ENCODE measurements around the gene CAPN9. TPM values are rescaled to one million over a fixed set of nuclear protein-coding genes. Genes with fewer than 3 reads are reported as not detected.

The CAPN9 gene
- total and polyA plus RNA-seq, 2 experiments from 2014 or later = 0.98 to 3.7 TPM

DNA sequence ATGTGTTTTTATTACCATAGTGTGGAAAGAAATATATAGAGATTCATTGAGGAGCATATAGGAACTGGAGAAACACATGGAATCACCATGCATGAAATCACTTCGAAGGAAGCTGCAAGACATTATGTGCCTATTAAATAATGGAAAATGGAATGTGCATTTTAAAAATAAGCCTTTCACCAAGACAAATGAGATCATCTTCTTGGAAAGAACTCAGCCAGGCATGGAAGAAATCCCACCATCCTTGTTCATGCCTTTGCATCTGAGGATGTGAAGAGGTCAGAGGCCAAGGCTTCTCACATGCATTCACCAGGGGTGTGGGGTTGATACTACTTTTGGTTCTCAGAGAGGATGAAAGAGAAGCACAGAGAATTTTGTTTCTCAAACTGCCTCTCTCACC lies 71.2 kb downstream of the CAPN9 start:
- DNase-seq (ENCODE audit: low spot score) = no peak
- TF ChIP-seq, protein P1, sequence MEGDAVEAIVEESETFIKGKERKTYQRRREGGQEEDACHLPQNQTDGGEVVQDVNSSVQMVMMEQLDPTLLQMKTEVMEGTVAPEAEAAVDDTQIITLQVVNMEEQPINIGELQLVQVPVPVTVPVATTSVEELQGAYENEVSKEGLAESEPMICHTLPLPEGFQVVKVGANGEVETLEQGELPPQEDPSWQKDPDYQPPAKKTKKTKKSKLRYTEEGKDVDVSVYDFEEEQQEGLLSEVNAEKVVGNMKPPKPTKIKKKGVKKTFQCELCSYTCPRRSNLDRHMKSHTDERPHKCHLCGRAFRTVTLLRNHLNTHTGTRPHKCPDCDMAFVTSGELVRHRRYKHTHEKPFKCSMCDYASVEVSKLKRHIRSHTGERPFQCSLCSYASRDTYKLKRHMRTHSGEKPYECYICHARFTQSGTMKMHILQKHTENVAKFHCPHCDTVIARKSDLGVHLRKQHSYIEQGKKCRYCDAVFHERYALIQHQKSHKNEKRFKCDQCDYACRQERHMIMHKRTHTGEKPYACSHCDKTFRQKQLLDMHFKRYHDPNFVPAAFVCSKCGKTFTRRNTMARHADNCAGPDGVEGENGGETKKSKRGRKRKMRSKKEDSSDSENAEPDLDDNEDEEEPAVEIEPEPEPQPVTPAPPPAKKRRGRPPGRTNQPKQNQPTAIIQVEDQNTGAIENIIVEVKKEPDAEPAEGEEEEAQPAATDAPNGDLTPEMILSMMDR (IDR thresholded peaks at IDR 0.05; ENCODE audit: poor library complexity) = no peak
- TF ChIP-seq EZH2 (IDR thresholded peaks at IDR 0.05; ENCODE audit: borderline replicate concordance) (no peak), EZH2phosphoT487 (IDR thresholded peaks at IDR 0.05; ENCODE audit: low read depth, severe bottlenecking, unreplicated experiment) (no peak)
- H3K4me3 ChIP-seq = no peak overlapping the region
- H3K27me3 ChIP-seq = no peaks in the 10 kb centered on the region
- H2AFZ ChIP-seq = no peak overlapping the region
- no peak overlapping the region for H3K4me2 ChIP-seq
- peaks cover 1% of the 10 kb centered on the region for H3K4me1 ChIP-seq (ENCODE audit: insufficient read depth)
- no peaks in the 10 kb centered on the region for H3K9me2 ChIP-seq (replicated peaks; ENCODE audit: insufficient read depth)
- no peaks in the 10 kb centered on the region for H3K36me3 ChIP-seq (replicated peaks; ENCODE audit: insufficient read depth, low read depth)
- 97% methylated on average over 1 of the region's 1 CpG for WGBS (ENCODE audit: low lambda C conversion rate, missing lambda C conversion rate)
- no peak overlapping the region for H3K27ac ChIP-seq
- no peaks in the 10 kb centered on the region for H3K9me3 ChIP-seq (ENCODE audit: low read depth)
- no peaks in the 10 kb centered on the region for H4K20me1 ChIP-seq (ENCODE audit: insufficient read depth, poor library complexity, severe bottlenecking)
- H3K79me2 ChIP-seq = no peaks in the 10 kb centered on the region

DNA sequence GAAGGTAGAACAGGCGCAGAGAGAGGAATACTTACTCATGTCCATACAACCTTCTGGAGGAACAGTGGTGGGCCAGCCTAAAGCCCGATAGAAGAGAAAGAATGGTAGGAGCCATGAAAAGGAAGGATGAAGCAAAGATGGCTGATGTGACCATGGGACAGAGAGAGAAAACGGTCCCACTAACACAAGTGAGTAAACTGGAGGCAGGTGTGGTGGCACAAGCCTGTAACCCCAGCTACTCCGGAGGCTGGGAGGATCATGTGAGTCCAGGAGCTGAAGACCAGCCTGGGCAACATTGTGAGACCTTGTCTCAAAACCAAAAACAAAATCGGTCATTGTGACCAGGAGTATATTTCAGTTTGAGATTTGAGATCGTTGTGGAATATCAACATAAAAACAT lies 71.7 kb downstream of the CAPN9 start:
- Histone ChIP-seq H3K4me3 (no peak overlapping the region), H3K9me3 (ENCODE audit: low read depth) (no peaks in the 10 kb centered on the region), H3K36me3 (replicated peaks; ENCODE audit: insufficient read depth, low read depth) (no peaks in the 10 kb centered on the region), H3K27me3 (no peaks in the 10 kb centered on the region), H3K9me2 (replicated peaks; ENCODE audit: insufficient read depth) (no peaks in the 10 kb centered on the region), H3K4me2 (no peak overlapping the region), H3K79me2 (no peaks in the 10 kb centered on the region), H4K20me1 (ENCODE audit: insufficient read depth, poor library complexity, severe bottlenecking) (no peaks in the 10 kb centered on the region), H2AFZ (no peak overlapping the region), H3K27ac (no peak overlapping the region), H3K4me1 (ENCODE audit: insufficient read depth) (peaks cover 7% of the 10 kb centered on the region)
- TF ChIP-seq, protein P1 (IDR thresholded peaks at IDR 0.05; ENCODE audit: poor library complexity) = no peak
- TF ChIP-seq EZH2phosphoT487 (IDR thresholded peaks at IDR 0.05; ENCODE audit: low read depth, severe bottlenecking, unreplicated experiment) (no peak), EZH2 (IDR thresholded peaks at IDR 0.05; ENCODE audit: borderline replicate concordance) (no peak)
- DNase-seq (ENCODE audit: low spot score) = no peak
- WGBS (ENCODE audit: low lambda C conversion rate, missing lambda C conversion rate) = 91% methylated on average over 6 of the region's 6 CpGs

DNA sequence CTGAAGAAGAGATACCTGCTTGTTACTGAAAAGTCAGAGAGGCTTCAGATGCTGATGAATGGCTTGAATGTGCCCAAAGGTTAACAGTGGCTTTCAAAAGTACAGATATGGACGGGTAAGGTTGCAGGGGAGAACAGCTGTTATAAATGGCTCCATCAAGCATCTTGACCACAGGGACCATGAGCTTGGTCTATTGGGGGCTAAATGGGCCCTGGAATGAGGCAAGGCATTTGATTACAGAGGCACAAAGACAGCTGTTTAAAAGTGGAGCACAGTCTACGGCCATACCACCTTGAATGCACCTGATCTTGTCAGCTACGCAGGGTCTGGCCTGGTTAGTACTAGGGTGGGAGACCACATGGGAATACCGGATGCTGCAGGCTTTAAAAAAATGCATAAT lies 72.8 kb downstream of the CAPN9 start:
- Histone ChIP-seq H3K4me3 (no peak overlapping the region), H3K79me2 (no peaks in the 10 kb centered on the region), H4K20me1 (ENCODE audit: insufficient read depth, poor library complexity, severe bottlenecking) (no peaks in the 10 kb centered on the region), H3K36me3 (replicated peaks; ENCODE audit: insufficient read depth, low read depth) (no peaks in the 10 kb centered on the region), H3K9me2 (replicated peaks; ENCODE audit: insufficient read depth) (no peaks in the 10 kb centered on the region), H3K4me2 (no peak overlapping the region), H3K27ac (no peak overlapping the region), H2AFZ (no peak overlapping the region), H3K4me1 (ENCODE audit: insufficient read depth) (peaks cover 15% of the 10 kb centered on the region), H3K9me3 (ENCODE audit: low read depth) (no peaks in the 10 kb centered on the region), H3K27me3 (no peaks in the 10 kb centered on the region)
- TF ChIP-seq EZH2phosphoT487 (IDR thresholded peaks at IDR 0.05; ENCODE audit: low read depth, severe bottlenecking, unreplicated experiment) (no peak), EZH2 (IDR thresholded peaks at IDR 0.05; ENCODE audit: borderline replicate concordance) (no peak)
- TF ChIP-seq, protein P1 (IDR thresholded peaks at IDR 0.05; ENCODE audit: poor library complexity) = no peak
- WGBS (ENCODE audit: low lambda C conversion rate, missing lambda C conversion rate) = 94% methylated on average over 4 of the region's 4 CpGs
- DNase-seq (ENCODE audit: low spot score) = no peak

DNA sequence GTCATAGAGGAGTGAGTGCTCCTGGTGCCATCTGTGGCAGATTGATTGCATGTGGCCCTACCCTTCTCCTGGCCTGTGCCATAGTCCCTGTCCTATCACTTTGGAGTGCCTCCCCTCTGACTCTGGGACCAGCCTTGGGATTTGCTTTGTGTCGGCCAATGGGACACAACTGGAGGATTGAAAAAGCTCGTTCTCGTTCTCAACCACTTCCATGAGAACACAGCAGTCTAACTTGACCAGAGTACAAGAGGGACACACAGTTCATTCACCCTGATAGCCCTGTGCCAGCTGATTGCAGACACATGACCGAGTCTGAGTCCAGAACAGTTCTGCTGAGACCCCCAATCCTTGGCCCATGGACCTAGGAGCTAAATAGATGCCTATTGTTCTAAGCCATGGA lies 73.4 kb downstream of the CAPN9 start:
- no peaks in the 10 kb centered on the region for H3K9me3 ChIP-seq (ENCODE audit: low read depth)
- no peaks in the 10 kb centered on the region for H3K36me3 ChIP-seq (replicated peaks; ENCODE audit: insufficient read depth, low read depth)
- 86% methylated on average over 4 of the region's 4 CpGs for WGBS (ENCODE audit: low lambda C conversion rate, missing lambda C conversion rate)
- H3K27ac ChIP-seq = no peak overlapping the region
- no peak overlapping the region for H3K4me3 ChIP-seq
- H3K4me1 ChIP-seq (ENCODE audit: insufficient read depth) = peaks cover 20% of the 10 kb centered on the region
- H2AFZ ChIP-seq = no peak overlapping the region
- no peaks in the 10 kb centered on the region for H4K20me1 ChIP-seq (ENCODE audit: insufficient read depth, poor library complexity, severe bottlenecking)
- H3K27me3 ChIP-seq = no peaks in the 10 kb centered on the region
- no peaks in the 10 kb centered on the region for H3K79me2 ChIP-seq
- H3K9me2 ChIP-seq (replicated peaks; ENCODE audit: insufficient read depth) = no peaks in the 10 kb centered on the region
- TF ChIP-seq EZH2phosphoT487 (IDR thresholded peaks at IDR 0.05; ENCODE audit: low read depth, severe bottlenecking, unreplicated experiment) = no peak
- TF ChIP-seq EZH2 (IDR thresholded peaks at IDR 0.05; ENCODE audit: borderline replicate concordance) = no peak
- TF ChIP-seq, protein P1 (IDR thresholded peaks at IDR 0.05; ENCODE audit: poor library complexity) = no peak
- H3K4me2 ChIP-seq = no peak overlapping the region
- no peak for DNase-seq (ENCODE audit: low spot score)

Data from hepatocyte (in vitro differentiated cells).